K562 (cell line): ENCODE results near the gene SP2. TPM values are rescaled to one million over a fixed set of nuclear protein-coding genes. Genes with fewer than 3 reads are reported as not detected.
A peak's percentile ranks its signal among the peaks of the same experiment; 100 is the strongest.

Experiments
- ARHGAP35 ChIP-seq: fragments of 450-650 bp; IDR thresholded peaks from 2 replicates; pipeline ENCODE4 v1.6.1; 2018; ENCODE audit not compliant: partially characterized antibody
- GTF2F1 ChIP-seq: IDR thresholded peaks from 2 replicates; pipeline ENCODE4 v1.6.1; 2011; ENCODE audit warnings: low read depth, low read length, improper control_type of control experiment
- HIVEP1 ChIP-seq: fragments of 250-450 bp; sonication (Bioruptor Pico); IDR thresholded peaks from 2 replicates; pipeline ENCODE4 v1.4.0; 2020; ENCODE audit warnings: mild to moderate bottlenecking
- HLTF ChIP-seq: fragments of 450-650 bp; IDR thresholded peaks from 2 replicates; pipeline ENCODE4 v1.6.1; 2016
- LARP7 ChIP-seq: fragments of 450-650 bp; IDR thresholded peaks from 2 replicates; pipeline ENCODE4 v1.6.1; 2016
- MYC ChIP-seq, 2 experiments: fragments of 250-450 bp in 1 of 2; sonication (Bioruptor Pico) in 1 of 2; IDR thresholded peaks; 2 replicates each; pipeline versions ENCODE4 v1.5.1 to v1.6.1; 2012 to 2021; ENCODE audit warnings: low read depth in 2 of 2, borderline replicate concordance in 1 of 2, improper control_type of control experiment in 1 of 2, low read length in 1 of 2, mild to moderate bottlenecking in 1 of 2, moderate library complexity in 1 of 2
- NFYB ChIP-seq: IDR thresholded peaks from 2 replicates; pipeline ENCODE4 v1.6.1; 2011; ENCODE audit warnings: mild to moderate bottlenecking, moderate library complexity; ENCODE audit not compliant: insufficient read length; ENCODE audit errors: extremely low read depth
- SAFB2 ChIP-seq: fragments of 200-400 bp; formaldehyde crosslinking; IDR thresholded peaks from 2 replicates; pipeline ENCODE4 v1.6.1; 2018; ENCODE audit warnings: borderline replicate concordance, low read length, low read depth, moderate library complexity; ENCODE audit not compliant: severe bottlenecking
- TCF7L2 ChIP-seq: fragments of 150-350 bp; IDR thresholded peaks from 2 replicates; pipeline ENCODE4 v1.6.1; 2016; ENCODE audit warnings: low read depth, mild to moderate bottlenecking, low read length, moderate library complexity
- THRAP3 ChIP-seq: fragments of 450-650 bp; IDR thresholded peaks from 2 replicates; pipeline ENCODE4 v1.6.1; 2016; ENCODE audit warnings: mild to moderate bottlenecking, inconsistent platforms, borderline replicate concordance
- VEZF1 ChIP-seq: fragments of 200-800 bp; sonication (Bioruptor generic); IDR thresholded peaks from 2 replicates; pipeline ENCODE4 v1.6.1; 2017; ENCODE audit warnings: missing genetic modification characterization, missing compliant biosample characterization
- ZNF146 ChIP-seq: IDR thresholded peaks from one replicate; pipeline ENCODE4 v1.6.1; 2018; ENCODE audit warnings: missing compliant biosample characterization; ENCODE audit not compliant: unreplicated experiment
- ZNF175 ChIP-seq: fragments of 200-800 bp; sonication (Bioruptor generic); IDR thresholded peaks from 2 replicates; pipeline ENCODE4 v1.6.1; 2016; ENCODE audit warnings: low read depth, mild to moderate bottlenecking, missing genetic modification characterization, missing compliant biosample characterization
- ZNF239 ChIP-seq: fragments of 250-450 bp; sonication (Bioruptor Pico); IDR thresholded peaks from 2 replicates; pipeline ENCODE4 v1.4.0; 2020; ENCODE audit warnings: mild to moderate bottlenecking
- ZNF444 ChIP-seq: fragments of 250-450 bp; sonication (Bioruptor Pico); IDR thresholded peaks from 2 replicates; pipeline ENCODE4 v1.4.0; 2020; ENCODE audit warnings: mild to moderate bottlenecking, moderate library complexity
- polyA plus RNA-seq, 8 experiments: library from polyadenylated mRNA; depleted of rRNA in 4 of 8; stranded (reverse) in 5 of 8; unstranded in 3 of 8; fragments of >200 nt; fragmentation: Nextera tagmentation in 2 of 8; fragmentation: Illumina TruSeq in 1 of 8; extraction: Ambion mirVana in 2 of 8; extraction: Trizol in 1 of 8; gene quantifications; 2 replicates each; pipeline versions ENCODE4 v1.2.1 to v1.2.3, GENCODE V29; 2011 to 2014; ENCODE audit warnings: inconsistent platforms in 1 of 8, missing spikeins in 1 of 8
- total RNA-seq, 7 experiments: library from RNA; depleted of rRNA in 6 of 7; stranded (reverse); fragments of >200 nt in 6 of 7; fragmentation: Illumina TruSeq in 2 of 7; extraction: Trizol in 2 of 7; gene quantifications; 2 replicates each; pipeline versions ENCODE4 v1.2.1 to v1.2.3, GENCODE V29; 2011 to 2021; ENCODE audit warnings: low replicate concordance in 1 of 7
- TF ChIP-seq, protein P1 (sequence below): fragments of 250-450 bp; sonication (Bioruptor Pico); IDR thresholded peaks from 2 replicates; pipeline ENCODE4 v1.4.0; 2020; ENCODE audit warnings: mild to moderate bottlenecking
- TF ChIP-seq, protein P2 (sequence below): fragments of 150-350 bp; IDR thresholded peaks from 2 replicates; pipeline ENCODE4 v1.6.1; 2014; ENCODE audit warnings: low read depth, mild to moderate bottlenecking, low read length, borderline replicate concordance
- TF ChIP-seq, protein P3 (sequence below): fragments of 250-450 bp; sonication (Bioruptor Pico); IDR thresholded peaks from 2 replicates; pipeline ENCODE4 v1.5.0; 2021

Gene SP2
- total and polyA plus RNA-seq, 9 of the 15 experiments (the other 6 are each of a cell fraction or from before 2014, with no cell fraction given), result 0.77 to 22.3 (median 2.3) TPM

DNA sequence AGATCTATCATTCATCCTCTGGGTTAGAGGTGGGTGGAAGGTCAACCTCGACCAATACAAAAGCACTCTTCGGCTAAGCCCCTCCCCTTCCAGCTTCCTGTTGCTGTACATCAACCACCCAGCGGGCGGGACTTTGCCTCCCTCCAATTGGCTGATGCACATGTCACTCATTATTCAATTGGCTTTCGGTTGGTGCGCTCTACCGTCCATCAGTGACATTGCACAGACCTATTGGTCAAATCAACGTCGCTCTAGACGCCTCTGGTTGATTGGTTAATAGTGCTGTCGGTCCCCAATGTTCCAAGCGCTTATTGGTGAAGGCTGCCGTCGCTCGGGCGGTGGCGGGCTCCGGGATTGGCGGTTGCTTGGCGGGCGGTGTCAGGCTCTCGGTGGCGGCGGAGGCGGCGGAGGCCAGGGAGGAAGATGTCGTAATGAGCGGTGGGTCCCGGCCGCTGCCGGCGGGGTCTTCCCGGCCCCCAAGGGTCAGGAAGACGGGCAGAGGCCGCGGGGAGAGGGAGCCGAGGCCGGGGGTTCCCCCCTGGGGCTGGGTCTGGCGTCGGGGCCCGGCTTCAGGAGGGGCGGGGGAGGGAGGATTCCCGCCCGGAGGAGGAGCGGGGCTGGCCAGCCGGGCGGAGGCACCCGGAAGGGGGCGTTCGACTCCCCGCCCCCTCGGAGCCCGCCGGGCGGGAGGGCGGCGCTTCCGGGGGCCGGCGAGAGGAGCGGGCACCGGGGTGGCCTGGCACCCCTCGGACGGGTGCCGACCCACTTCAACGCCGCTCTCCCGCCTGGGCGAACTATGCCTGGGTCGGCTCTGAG lies at the start of gene SP2 (continued):
- TF ChIP-seq MYC (IDR thresholded peaks at IDR 0.05; ENCODE audit: low read depth, low read length) (peak; percentile 27; the same call in 1 of the 2 replicates), MYC (CRISPR knock-in tag; IDR thresholded peaks at IDR 0.05; ENCODE audit: borderline replicate concordance, low read depth) (no peak), LARP7 (no peak), HLTF (no peak), ZNF146 (CRISPR knock-in tag) (no peak), HIVEP1 (CRISPR knock-in tag) (peak; percentile 24; the same call in 1 of the 2 replicates), SAFB2 (no peak), ZNF239 (no peak), GTF2F1 (no peak), VEZF1 (peak; percentile 97), ZNF444 (CRISPR knock-in tag) (no peak), ARHGAP35 (no peak), TCF7L2 (no peak), THRAP3 (no peak), NFYB (peak; percentile 99), ZNF175 (no peak)
- TF ChIP-seq, protein P1, sequence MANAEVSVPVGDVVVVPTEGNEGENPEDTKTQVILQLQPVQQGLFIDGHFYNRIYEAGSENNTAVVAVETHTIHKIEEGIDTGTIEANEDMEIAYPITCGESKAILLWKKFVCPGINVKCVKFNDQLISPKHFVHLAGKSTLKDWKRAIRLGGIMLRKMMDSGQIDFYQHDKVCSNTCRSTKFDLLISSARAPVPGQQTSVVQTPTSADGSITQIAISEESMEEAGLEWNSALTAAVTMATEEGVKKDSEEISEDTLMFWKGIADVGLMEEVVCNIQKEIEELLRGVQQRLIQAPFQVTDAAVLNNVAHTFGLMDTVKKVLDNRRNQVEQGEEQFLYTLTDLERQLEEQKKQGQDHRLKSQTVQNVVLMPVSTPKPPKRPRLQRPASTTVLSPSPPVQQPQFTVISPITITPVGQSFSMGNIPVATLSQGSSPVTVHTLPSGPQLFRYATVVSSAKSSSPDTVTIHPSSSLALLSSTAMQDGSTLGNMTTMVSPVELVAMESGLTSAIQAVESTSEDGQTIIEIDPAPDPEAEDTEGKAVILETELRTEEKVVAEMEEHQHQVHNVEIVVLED, result peak; percentile 24; the same call in 1 of the 2 replicates
- TF ChIP-seq, protein P2, sequence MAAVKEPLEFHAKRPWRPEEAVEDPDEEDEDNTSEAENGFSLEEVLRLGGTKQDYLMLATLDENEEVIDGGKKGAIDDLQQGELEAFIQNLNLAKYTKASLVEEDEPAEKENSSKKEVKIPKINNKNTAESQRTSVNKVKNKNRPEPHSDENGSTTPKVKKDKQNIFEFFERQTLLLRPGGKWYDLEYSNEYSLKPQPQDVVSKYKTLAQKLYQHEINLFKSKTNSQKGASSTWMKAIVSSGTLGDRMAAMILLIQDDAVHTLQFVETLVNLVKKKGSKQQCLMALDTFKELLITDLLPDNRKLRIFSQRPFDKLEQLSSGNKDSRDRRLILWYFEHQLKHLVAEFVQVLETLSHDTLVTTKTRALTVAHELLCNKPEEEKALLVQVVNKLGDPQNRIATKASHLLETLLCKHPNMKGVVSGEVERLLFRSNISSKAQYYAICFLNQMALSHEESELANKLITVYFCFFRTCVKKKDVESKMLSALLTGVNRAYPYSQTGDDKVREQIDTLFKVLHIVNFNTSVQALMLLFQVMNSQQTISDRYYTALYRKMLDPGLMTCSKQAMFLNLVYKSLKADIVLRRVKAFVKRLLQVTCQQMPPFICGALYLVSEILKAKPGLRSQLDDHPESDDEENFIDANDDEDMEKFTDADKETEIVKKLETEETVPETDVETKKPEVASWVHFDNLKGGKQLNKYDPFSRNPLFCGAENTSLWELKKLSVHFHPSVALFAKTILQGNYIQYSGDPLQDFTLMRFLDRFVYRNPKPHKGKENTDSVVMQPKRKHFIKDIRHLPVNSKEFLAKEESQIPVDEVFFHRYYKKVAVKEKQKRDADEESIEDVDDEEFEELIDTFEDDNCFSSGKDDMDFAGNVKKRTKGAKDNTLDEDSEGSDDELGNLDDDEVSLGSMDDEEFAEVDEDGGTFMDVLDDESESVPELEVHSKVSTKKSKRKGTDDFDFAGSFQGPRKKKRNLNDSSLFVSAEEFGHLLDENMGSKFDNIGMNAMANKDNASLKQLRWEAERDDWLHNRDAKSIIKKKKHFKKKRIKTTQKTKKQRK, result peak; percentile 100
- TF ChIP-seq, protein P3, sequence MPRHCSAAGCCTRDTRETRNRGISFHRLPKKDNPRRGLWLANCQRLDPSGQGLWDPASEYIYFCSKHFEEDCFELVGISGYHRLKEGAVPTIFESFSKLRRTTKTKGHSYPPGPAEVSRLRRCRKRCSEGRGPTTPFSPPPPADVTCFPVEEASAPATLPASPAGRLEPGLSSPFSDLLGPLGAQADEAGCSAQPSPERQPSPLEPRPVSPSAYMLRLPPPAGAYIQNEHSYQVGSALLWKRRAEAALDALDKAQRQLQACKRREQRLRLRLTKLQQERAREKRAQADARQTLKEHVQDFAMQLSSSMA (CRISPR knock-in tag), result no peak
